ENCODE measurements around the gene EXOC2.

- TF ChIP-seq CTCF (IDR thresholded peaks at IDR 0.05 in 8 of 11, conservative IDR thresholded peaks at IDR 0.05 in 3 of 11): no peak
- no peak for TF ChIP-seq POLR2A (IDR thresholded peaks at IDR 0.05)
- TF ChIP-seq POLR2AphosphoS5 (IDR thresholded peaks at IDR 0.05): peak in 2 of 3 donors; percentile 50 to 52
Measured at GRCh38 chr6:501891-502601, 190.9 kb downstream of the EXOC2 start.

Data from spleen (tissue), 7 donors.